K562 (cell line): Measurements from ENCODE around the gene CHCHD1. TPM values are rescaled to one million over a fixed set of nuclear protein-coding genes. Genes with fewer than 3 reads are reported as not detected.

Source experiments
- ATF2 ChIP-seq: sonication (generic); formaldehyde crosslinking; IDR thresholded peaks from 2 replicates; pipeline ENCODE4 v1.8.1; 2022; ENCODE audit warnings: missing genetic modification reagents
- CBX1 ChIP-seq: sonication (generic); IDR thresholded peaks from 2 replicates; pipeline ENCODE4 v1.6.1; 2016; ENCODE audit warnings: antibody characterized with exemption, low read depth, mild to moderate bottlenecking
- DIDO1 ChIP-seq: fragments of 450-650 bp; IDR thresholded peaks from 2 replicates; pipeline ENCODE4 v1.6.1; 2016; ENCODE audit warnings: low read depth, missing biosample characterization, missing genetic modification characterization
- FOXP1 ChIP-seq: sonication (generic); formaldehyde crosslinking; IDR thresholded peaks from 2 replicates; pipeline ENCODE4 v1.8.0; 2022; ENCODE audit warnings: mild to moderate bottlenecking, missing genetic modification reagents
- IFI16 ChIP-seq: fragments of 250-450 bp; sonication (Bioruptor Pico); IDR thresholded peaks from 2 replicates; pipeline ENCODE4 v2.1.2; 2022; ENCODE audit warnings: mild to moderate bottlenecking, inconsistent platforms
- MNT ChIP-seq, 2 experiments: fragments of 450-650 bp; conservative IDR thresholded peaks; 2 replicates each; pipeline ENCODE4 v1.6.1; 2017; ENCODE audit warnings: mild to moderate bottlenecking in 2 of 2, moderate library complexity in 2 of 2
- PBX2 ChIP-seq, 2 experiments: IDR thresholded peaks in 1 of 2; conservative IDR thresholded peaks in 1 of 2; 2 replicates each; pipeline ENCODE4 v1.6.1; 2016; ENCODE audit warnings: low read depth in 2 of 2, mild to moderate bottlenecking in 1 of 2, missing compliant biosample characterization in 1 of 2, missing genetic modification characterization in 1 of 2, moderate library complexity in 1 of 2
- RBM14 ChIP-seq: fragments of 200-400 bp; formaldehyde crosslinking; IDR thresholded peaks from 2 replicates; pipeline ENCODE4 v1.6.1; 2018; ENCODE audit warnings: low read depth, mild to moderate bottlenecking, low read length, moderate library complexity, borderline replicate concordance; ENCODE audit not compliant: insufficient read depth
- SIN3B ChIP-seq: fragments of 450-650 bp; IDR thresholded peaks from 2 replicates; pipeline ENCODE4 v1.6.1; 2017; ENCODE audit warnings: low read depth, mild to moderate bottlenecking, moderate library complexity
- SRSF9 ChIP-seq: fragments of 200-400 bp; formaldehyde crosslinking; IDR thresholded peaks from 2 replicates; pipeline ENCODE4 v1.6.1; 2017; ENCODE audit warnings: low read depth, low read length, borderline replicate concordance
- ZNF407 ChIP-seq: fragments of 450-650 bp; IDR thresholded peaks from 2 replicates; pipeline ENCODE4 v1.6.1; 2016; ENCODE audit warnings: low read depth
- ZNF583 ChIP-seq: fragments of 250-450 bp; sonication (Bioruptor Pico); IDR thresholded peaks from 2 replicates; pipeline ENCODE4 v1.4.0; 2020
- polyA plus RNA-seq, 8 experiments: library from polyadenylated mRNA; depleted of rRNA in 4 of 8; stranded (reverse) in 5 of 8; unstranded in 3 of 8; fragments of >200 nt; fragmentation: Nextera tagmentation in 2 of 8; fragmentation: Illumina TruSeq in 1 of 8; extraction: Ambion mirVana in 2 of 8; extraction: Trizol in 1 of 8; gene quantifications; 2 replicates each; pipeline versions ENCODE4 v1.2.1 to v1.2.3, GENCODE V29; 2011 to 2014; ENCODE audit warnings: inconsistent platforms in 1 of 8, missing spikeins in 1 of 8
- total RNA-seq, 7 experiments: library from RNA; depleted of rRNA in 6 of 7; stranded (reverse); fragments of >200 nt in 6 of 7; fragmentation: Illumina TruSeq in 2 of 7; extraction: Trizol in 2 of 7; gene quantifications; 2 replicates each; pipeline versions ENCODE4 v1.2.1 to v1.2.3, GENCODE V29; 2011 to 2021; ENCODE audit warnings: low replicate concordance in 1 of 7

Gene CHCHD1
- total and polyA plus RNA-seq, 9 of the 15 experiments (the other 6 are each of a cell fraction or from before 2014, with no cell fraction given) = 52.9 to 126 (median 83.4) TPM

- TF ChIP-seq ZNF407 = no peak; the same call in 1 of the 2 replicates
- TF ChIP-seq FOXP1 (CRISPR knock-in tag) = peak; percentile 8; the same call in 1 of the 2 replicates
- no peak for TF ChIP-seq PBX2 (CRISPR knock-in tag; IDR thresholded peaks at IDR 0.05; ENCODE audit: low read depth)
- no peak for TF ChIP-seq PBX2 (tag; conservative IDR thresholded peaks at IDR 0.05; ENCODE audit: low read depth)
- peak; percentile 86; the same call in 1 of the 2 replicates for TF ChIP-seq CBX1
- TF ChIP-seq SIN3B = peak; percentile 92
- no peak for TF ChIP-seq IFI16 (CRISPR knock-in tag)
- peak; percentile 69 for TF ChIP-seq DIDO1
- TF ChIP-seq SRSF9 = no peak
- TF ChIP-seq ATF2 (CRISPR knock-in tag) = no peak
- peak; percentile 74 to 91 for TF ChIP-seq MNT (conservative IDR thresholded peaks at IDR 0.05)
- no peak for TF ChIP-seq ZNF583 (CRISPR knock-in tag)
- no peak for TF ChIP-seq RBM14
Observed at GRCh38 chr10:73781879-73782748, at the start of gene CHCHD1 (continued).
